Peyer's patch (tissue), 4 donors: ENCODE results near the gene SNN. TPM values are rescaled to one million over a fixed set of nuclear protein-coding genes. Genes with fewer than 3 reads are reported as not detected.

Source experiments
- DNase-seq, 3 donors: peaks; one replicate each; pipeline ENCODE4 v3.0.0-alpha.2; 2017 to 2019
- H3K27ac ChIP-seq, 4 donors: fragments of 200-600 bp; sonication (generic); one replicate each; pipeline ENCODE4 v1.5.1; 2016 to 2019
- H3K27me3 ChIP-seq, 2 donors: fragments of 200-600 bp; sonication (generic); one replicate each; pipeline ENCODE4 v1.5.1; 2019
- H3K36me3 ChIP-seq, 3 donors: fragments of 200-600 bp; sonication (generic); one replicate each; pipeline ENCODE4 v1.5.1; 2016 to 2019
- H3K4me1 ChIP-seq, 4 donors: fragments of 200-600 bp; sonication (generic); one replicate each; pipeline ENCODE4 v1.5.1; 2016 to 2019
- H3K4me3 ChIP-seq, 4 donors: fragments of 200-600 bp; sonication (generic); 1 replicate in 3 of 4; 2 replicates in 1 of 4; pipeline ENCODE4 v1.5.1; 2016 to 2019; ENCODE audit warnings: mild to moderate bottlenecking in 1 of 4
- H3K9me3 ChIP-seq, 4 donors: fragments of 200-600 bp; sonication (generic); one replicate each; pipeline ENCODE4 v1.5.1; 2016 to 2019; ENCODE audit warnings: mild to moderate bottlenecking in 1 of 4
- CTCF ChIP-seq, 6 experiments: fragments of 450-650 bp in 4 of 6; fragments of 200-600 bp in 2 of 6; sonication (generic) in 1 of 6; IDR thresholded peaks; one replicate each; pipeline ENCODE4 v1.5.1; 2017 to 2019; ENCODE audit warnings: antibody characterized with exemption in 6 of 6, mild to moderate bottlenecking in 3 of 6, moderate library complexity in 1 of 6
- POLR2A ChIP-seq, 2 donors: fragments of 450-650 bp; IDR thresholded peaks; one replicate each; pipeline ENCODE4 v1.5.1; 2017; ENCODE audit warnings: antibody characterized with exemption in 2 of 2, mild to moderate bottlenecking in 2 of 2, moderate library complexity in 2 of 2
- total RNA-seq, 4 donors: library from RNA; depleted of rRNA; stranded (reverse); fragments of >200 nt; gene quantifications; one replicate each; pipeline ENCODE4 v1.1.0, GENCODE V29; 2016

SNN gene
- total RNA-seq, 4 donors from 2014 or later: 4.2 to 5.0 (median 4.5) TPM

- peaks cover 0 to 78% (median 4%) of the 10 kb centered on the region in 3 donors for H3K36me3 ChIP-seq
- H3K9me3 ChIP-seq: no peaks in the 10 kb centered on the region
- peak overlapping the region in 1 of 4 donors; percentile 48 for H3K27ac ChIP-seq
- no peak overlapping the region for H3K4me3 ChIP-seq
- H3K27me3 ChIP-seq: no peaks in the 10 kb centered on the region
- no peak for DNase-seq
- H3K4me1 ChIP-seq: peaks cover 0 to 15% (median 2%) of the 10 kb centered on the region in 4 donors
- TF ChIP-seq POLR2A (IDR thresholded peaks at IDR 0.05) (no peak), CTCF (IDR thresholded peaks at IDR 0.05) (no peak)
Measured at GRCh38 chr16:11688520-11688886, 20.2 kb downstream of the SNN start.

- Histone ChIP-seq H3K27me3 (no peaks in the 10 kb centered on the region), H3K27ac (peak overlapping the region in 1 of 4 donors; percentile 48), H3K4me3 (no peak overlapping the region), H3K4me1 (peaks cover 0 to 15% (median 2%) of the 10 kb centered on the region in 4 donors), H3K9me3 (no peaks in the 10 kb centered on the region), H3K36me3 (peaks cover 0 to 72% (median 4%) of the 10 kb centered on the region in 3 donors)
- TF ChIP-seq POLR2A (IDR thresholded peaks at IDR 0.05) (no peak), CTCF (IDR thresholded peaks at IDR 0.05) (no peak)
- DNase-seq: peak in 2 of 3 donors; percentile 63
Measured at GRCh38 chr16:11689031-11689840, 21.0 kb downstream of the SNN start.

GRCh38 chr16:11691235-11691634 is 23.0 kb downstream of the SNN start:
- H3K9me3 ChIP-seq: no peaks in the 10 kb centered on the region
- no peak for DNase-seq
- no peak overlapping the region for H3K4me3 ChIP-seq
- H3K4me1 ChIP-seq: peaks cover 0 to 15% (median 2%) of the 10 kb centered on the region in 4 donors
- H3K27ac ChIP-seq: no peak overlapping the region
- TF ChIP-seq POLR2A (IDR thresholded peaks at IDR 0.05) (no peak), CTCF (IDR thresholded peaks at IDR 0.05) (no peak)
- no peaks in the 10 kb centered on the region for H3K27me3 ChIP-seq
- peaks cover 0 to 72% (median 4%) of the 10 kb centered on the region in 3 donors for H3K36me3 ChIP-seq

- Histone ChIP-seq H3K9me3 (no peaks in the 10 kb centered on the region), H3K27me3 (no peaks in the 10 kb centered on the region), H3K36me3 (peaks cover 0 to 73% (median 4%) of the 10 kb centered on the region in 3 donors), H3K4me3 (no peak overlapping the region), H3K4me1 (peaks cover 0 to 15% (median 2%) of the 10 kb centered on the region in 4 donors), H3K27ac (no peak overlapping the region)
- DNase-seq: no peak
- TF ChIP-seq CTCF (IDR thresholded peaks at IDR 0.05): no peak
- no peak for TF ChIP-seq POLR2A (IDR thresholded peaks at IDR 0.05)
Measured at GRCh38 chr16:11691771-11692170, 23.5 kb downstream of the SNN start.

GRCh38 chr16:11692171-11692570 is 23.9 kb downstream of the SNN start:
- Histone ChIP-seq H3K27me3 (no peaks in the 10 kb centered on the region), H3K4me1 (peaks cover 0 to 15% (median 2%) of the 10 kb centered on the region in 4 donors), H3K27ac (no peak overlapping the region), H3K36me3 (peaks cover 0 to 73% (median 4%) of the 10 kb centered on the region in 3 donors), H3K4me3 (no peak overlapping the region), H3K9me3 (no peaks in the 10 kb centered on the region)
- DNase-seq: no peak
- TF ChIP-seq POLR2A (IDR thresholded peaks at IDR 0.05) (no peak), CTCF (IDR thresholded peaks at IDR 0.05) (no peak)
